Kidney (tissue), 14 donors: ENCODE results near the gene MCIDAS. TPM values are rescaled to one million over a fixed set of nuclear protein-coding genes. Genes with fewer than 3 reads are reported as not detected.

Experiments
- DNase-seq, 5 donors: peaks; one replicate each; pipeline ENCODE4 v3.0.0-alpha.2; 2013 to 2020
- FAIRE-seq: peaks from 2 replicates; lab custom pipeline; 2012; peaks lifted over from hg19 to GRCh38; lab: Jason Lieb, UNC
- H3K27ac ChIP-seq, 2 donors: one replicate each; pipeline ENCODE4 v1.7.0; 2013; ENCODE audit warnings: low read depth in 2 of 2, low read length in 2 of 2, inconsistent platforms in 1 of 2
- H3K27me3 ChIP-seq: one replicate; pipeline ENCODE4 v1.7.1; 2013; ENCODE audit warnings: low read length, inconsistent platforms; ENCODE audit not compliant: control insufficient read depth, insufficient read depth
- H3K36me3 ChIP-seq, 3 donors: one replicate each; pipeline versions ENCODE4 v1.7.0 to v1.7.1; 2013; ENCODE audit warnings: low read length in 3 of 3, control low read depth in 1 of 3, inconsistent platforms in 1 of 3; ENCODE audit not compliant: insufficient read depth in 3 of 3, control insufficient read depth in 2 of 3
- H3K4me1 ChIP-seq, 3 donors: one replicate each; pipeline versions ENCODE4 v1.7.0 to v1.7.1; 2013; ENCODE audit warnings: low read length in 3 of 3, inconsistent platforms in 1 of 3, low read depth in 1 of 3; ENCODE audit not compliant: control insufficient read depth in 2 of 3, insufficient read depth in 2 of 3
- H3K4me3 ChIP-seq, 3 donors: one replicate each; pipeline versions ENCODE4 v1.7.0 to v1.8.1; 2013; ENCODE audit warnings: low read length in 3 of 3, control low read depth in 1 of 3, inconsistent platforms in 1 of 3
- H3K9ac ChIP-seq, 3 donors: one replicate each; pipeline versions ENCODE4 v1.7.0 to v1.7.1; 2013; ENCODE audit warnings: low read length in 3 of 3, control low read depth in 1 of 3, inconsistent platforms in 1 of 3
- H3K9me3 ChIP-seq, 3 donors: one replicate each; pipeline versions ENCODE4 v1.7.0 to v1.7.1; 2013; ENCODE audit warnings: low read length in 3 of 3, control low read depth in 1 of 3, inconsistent platforms in 1 of 3; ENCODE audit not compliant: control insufficient read depth in 2 of 3, insufficient read depth in 1 of 3
- CTCF ChIP-seq: IDR thresholded peaks from 3 replicates; pipeline ENCODE4 v1.5.1; 2012; ENCODE audit warnings: mild to moderate bottlenecking, moderate library complexity, borderline replicate concordance; ENCODE audit not compliant: insufficient read depth; ENCODE audit errors: extremely low read depth
- intact Hi-C: fragments of 100-400 bp; cut with DNase I; formaldehyde crosslinking; loops from one replicate; pipeline ENCODE4 v1.11.1; 2022
- polyA plus RNA-seq: library from polyadenylated mRNA; stranded (reverse); fragments of 350-450 nt; fragmentation: Illumina TruSeq; extraction: RNeasy Lipid Tissue Mini Kit (QIAGEN cat#74804); gene quantifications from one replicate; pipeline ENCODE4 v1.2.3, GENCODE V29; 2014; ENCODE audit warnings: low read depth, low replicate concordance; ENCODE audit not compliant: insufficient read depth
- total RNA-seq: library from RNA; stranded (reverse); fragmentation: NEBNext Ultra II Directional; extraction: Animal tissue kit (Norgen Biotek cat#: 25700); gene quantifications from one replicate; pipeline ENCODE4 v1.2.1, GENCODE V29; 2021
- donor health status: control.
- donor health status: control.
- donor health status: control.
- donor health status: control.
- donor health status: control.
- donor health status: DM: yes; HTN: yes; CAD: no.
- donor health status: Normal renal cell carcinoma (clear cell type).

MCIDAS gene
- total and polyA plus RNA-seq, 2 donors from 2014 or later: 0.13 TPM; not detected in 1

- Histone ChIP-seq H3K27me3 (peaks cover 33% of the 10 kb centered on the region), H3K36me3 (no peaks in the 10 kb centered on the region), H3K9ac (peak overlapping the region in 1 of 3 donors; percentile 18), H3K4me3 (peak overlapping the region; percentile 62 to 65 (median 63)), H3K9me3 (no peaks in the 10 kb centered on the region), H3K27ac (peak overlapping the region in 1 of 2 donors; percentile 32), H3K4me1 (peaks cover 0 to 27% (median 11%) of the 10 kb centered on the region in 3 donors)
- peak; percentile 57 to 82 (median 72) for DNase-seq
- no peak for FAIRE-seq
- no peak for TF ChIP-seq CTCF
- intact Hi-C loops: no loop called here
Measured at GRCh38 chr5:55234121-55234700, 7.1 kb upstream of the MCIDAS start.

- Histone ChIP-seq H3K4me3 (peak within 1 kb of the TSS; percentile 63 to 66 (median 65)), H3K27me3 (peaks cover 42% of the 10 kb centered on the region), H3K9ac (peak within 1 kb of the TSS in 2 of 3 donors; percentile 18 to 42), H3K27ac (peak within 1 kb of the TSS in 1 of 2 donors; percentile 32), H3K4me1 (peaks cover 0 to 27% (median 11%) of the 10 kb centered on the region in 3 donors), H3K9me3 (no peaks in the 10 kb centered on the region), H3K36me3 (no peaks in the 10 kb centered on the region)
- intact Hi-C loops: no loop called here
- no peak for FAIRE-seq
- DNase-seq: peak; percentile 83 to 92 (median 88)
- TF ChIP-seq CTCF: no peak
Measured at GRCh38 chr5:55232985-55233928, 6.1 kb upstream of the MCIDAS start, which contains the start of gene CCNO. CCNO (minus strand) TSS chr5:55233608; CDS start chr5:55233523, 85 bp downstream.

- FAIRE-seq (no peak), DNase-seq (peak; percentile 44 to 83 (median 58))
- H3K4me3 ChIP-seq: peak overlapping the region; percentile 58 to 66 (median 63)
- peaks cover 0 to 27% (median 11%) of the 10 kb centered on the region in 3 donors for H3K4me1 ChIP-seq
- peaks cover 51% of the 10 kb centered on the region for H3K27me3 ChIP-seq
- H3K9me3 ChIP-seq: no peaks in the 10 kb centered on the region
- no peak overlapping the region for H3K27ac ChIP-seq
- intact Hi-C loops: no loop called here
- H3K9ac ChIP-seq: peak overlapping the region in 1 of 3 donors; percentile 42
- TF ChIP-seq CTCF: no peak
- H3K36me3 ChIP-seq: no peaks in the 10 kb centered on the region
Measured at GRCh38 chr5:55232271-55232984, 5.3 kb upstream of the MCIDAS start.
